HCT116 (cell line): Measurements from ENCODE around the gene OTULINL. TPM values are rescaled to one million over a fixed set of nuclear protein-coding genes. Genes with fewer than 3 reads are reported as not detected.

ENCODE experiments used
- ATAC-seq: fragments of 200-7000 bp; cut with Tn5 transposase; 2 replicates; pipeline ENCODE4 v1.9.1; 2020; ENCODE audit warnings: mild to moderate bottlenecking, moderate library complexity
- BruUV-seq: library from RNA; stranded (reverse); fragments of 400-500 nt; replicated peaks from 2 replicates; lab custom pipeline; 2021; lab: Mats Ljungman, UMichigan
- CTCF ChIA-PET: fragments of 300-600 bp; sonication (Branson Sonifier 250); formaldehyde crosslinking; loops from one replicate; lab custom pipeline; 2021; ENCODE audit warnings: antibody characterized with exemption; lab: Charles Lee
- POLR2A ChIA-PET: fragments of 300-600, 350-600 bp; sonication (Branson Sonifier 250); formaldehyde crosslinking; loops from one replicate; lab custom pipeline; 2021; ENCODE audit warnings: antibody characterized with exemption; lab: Charles Lee
- RAD21 ChIA-PET, 2 experiments: fragments of 300-600 bp; sonication (Branson Sonifier 250); formaldehyde crosslinking; loops; one replicate each; lab custom pipeline; 2023; ENCODE audit warnings: low total read pairs in 2 of 2; ENCODE audit not compliant: uncharacterized antibody in 2 of 2, unreplicated experiment in 2 of 2, low non-redundant PET in 1 of 2; lab: Charles Lee
- DNase-seq: peaks from one replicate; pipeline ENCODE4 v3.0.0-alpha.2; 2010; ENCODE audit warnings: low read depth, low spot score
- H2AFZ ChIP-seq: fragments of 200-600 bp; shearing (Covaris generic), sonication (generic); 2 replicates; pipeline ENCODE4 v1.6.1; 2017; ENCODE audit warnings: low read depth, mixed run types, mixed read lengths, antibody characterized with exemption, low read length; ENCODE audit not compliant: poor library complexity, severe bottlenecking
- H3K27ac ChIP-seq: 2 replicates; pipeline ENCODE4 v1.5.1; 2012; ENCODE audit warnings: low read depth, low read length
- H3K27me3 ChIP-seq: fragments of 200-600 bp; sonication (generic); 2 replicates; pipeline ENCODE4 v1.6.1; 2016; ENCODE audit warnings: mixed run types, low read length, mixed read lengths; ENCODE audit not compliant: insufficient read depth
- H3K36me3 ChIP-seq, 2 experiments: fragments of 200-500 bp in 1 of 2; fragments of 200-600 bp in 1 of 2; sonication (Bioruptor generic) in 1 of 2; sonication (generic) in 1 of 2; 2 replicates each; pipeline versions ENCODE4 v1.5.1 to v1.6.1; 2014 to 2016; ENCODE audit warnings: low read length in 2 of 2, inconsistent platforms in 1 of 2, mixed read lengths in 1 of 2, mixed run types in 1 of 2; ENCODE audit not compliant: insufficient read depth in 2 of 2, control insufficient read depth in 1 of 2
- H3K4me1 ChIP-seq, 2 experiments: fragments of 200-600 bp in 1 of 2; sonication (generic) in 1 of 2; 2 replicates each; pipeline versions ENCODE4 v1.5.1 to v1.6.1; 2012 to 2017; ENCODE audit warnings: low read length in 2 of 2, inconsistent platforms in 1 of 2, mild to moderate bottlenecking in 1 of 2, mixed read lengths in 1 of 2, mixed run types in 1 of 2, moderate library complexity in 1 of 2; ENCODE audit not compliant: insufficient read depth in 2 of 2, control insufficient read depth in 1 of 2
- H3K4me2 ChIP-seq: fragments of 200-600 bp; sonication (generic); 2 replicates; pipeline ENCODE4 v1.6.1; 2017; ENCODE audit warnings: mixed run types, low read length, mixed read lengths
- H3K4me3 ChIP-seq, 2 experiments: fragments of 200-600 bp in 1 of 2; sonication (generic) in 1 of 2; replicated peaks in 1 of 2; 2 replicates each; pipeline ENCODE4 v1.5.1; 2011 to 2016; ENCODE audit warnings: low read length in 2 of 2, control low read depth in 1 of 2, low read depth in 1 of 2, mild to moderate bottlenecking in 1 of 2, mixed read lengths in 1 of 2, mixed run types in 1 of 2
- H3K79me2 ChIP-seq: fragments of 200-600 bp; sonication (generic); 2 replicates; pipeline ENCODE4 v1.6.1; 2017; ENCODE audit warnings: mild to moderate bottlenecking, mixed run types, low read length, moderate library complexity, mixed read lengths; ENCODE audit not compliant: insufficient read depth
- H3K9ac ChIP-seq: fragments of 200-600 bp; sonication (generic); 2 replicates; pipeline ENCODE4 v1.6.1; 2016; ENCODE audit warnings: low read length, mixed read lengths
- H3K9me2 ChIP-seq: fragments of 200-600 bp; sonication (generic), shearing (Covaris generic); 2 replicates; pipeline ENCODE4 v1.6.1; 2017; ENCODE audit warnings: mixed run types, mild to moderate bottlenecking, moderate library complexity; ENCODE audit not compliant: insufficient read depth
- H3K9me3 ChIP-seq, 2 experiments: fragments of 200-500 bp in 1 of 2; fragments of 200-600 bp in 1 of 2; sonication (Bioruptor generic) in 1 of 2; sonication (generic) in 1 of 2; 2 replicates each; pipeline ENCODE4 v1.6.1; 2014 to 2017; ENCODE audit warnings: low read length in 2 of 2, mixed read lengths in 2 of 2, inconsistent platforms in 1 of 2, low read depth in 1 of 2, mild to moderate bottlenecking in 1 of 2, mixed run types in 1 of 2, moderate library complexity in 1 of 2; ENCODE audit not compliant: control insufficient read depth in 1 of 2, insufficient read depth in 1 of 2
- H4K20me1 ChIP-seq: fragments of 200-600 bp; sonication (generic), shearing (Covaris generic); 2 replicates; pipeline ENCODE4 v1.6.1; 2017; ENCODE audit warnings: mixed run types, mild to moderate bottlenecking, moderate library complexity; ENCODE audit not compliant: insufficient read depth
- CBX3 ChIP-seq: IDR thresholded peaks from 2 replicates; pipeline ENCODE4 v1.6.1; 2012; ENCODE audit warnings: low read depth
- EZH2 ChIP-seq: fragments of 200-600 bp; sonication (generic); IDR thresholded peaks from 2 replicates; pipeline ENCODE4 v1.6.1; 2017; ENCODE audit warnings: antibody characterized with exemption, mixed run types
- POLR2AphosphoS5 ChIP-seq: IDR thresholded peaks from 2 replicates; pipeline ENCODE4 v1.6.1; 2011; ENCODE audit warnings: mild to moderate bottlenecking, low read depth, low read length, moderate library complexity
- RAD21 ChIP-seq: IDR thresholded peaks from 2 replicates; pipeline ENCODE4 v1.6.1; 2012; ENCODE audit warnings: low read depth, mild to moderate bottlenecking
- SRF ChIP-seq: IDR thresholded peaks from 2 replicates; pipeline ENCODE4 v1.6.1; 2012; ENCODE audit warnings: low read depth
- TCF7L2 ChIP-seq: IDR thresholded peaks from 2 replicates; pipeline ENCODE4 v1.7.0; 2011; ENCODE audit warnings: borderline replicate concordance, inconsistent platforms; ENCODE audit not compliant: insufficient read depth, insufficient read length; ENCODE audit errors: extremely low read depth
- YY1 ChIP-seq: IDR thresholded peaks from 2 replicates; pipeline ENCODE4 v1.6.1; 2011; ENCODE audit warnings: low read length, low read depth, moderate library complexity, mild to moderate bottlenecking; ENCODE audit not compliant: insufficient replicate concordance; ENCODE audit errors: extremely low read depth
- intact Hi-C: fragments of 100-400 bp; cut with micrococcal nuclease; formaldehyde crosslinking; loops from 2 replicates; pipeline ENCODE4 v1.10.0; 2022
- total RNA-seq: library from RNA; stranded (reverse); gene quantifications from one replicate; pipeline ENCODE4 v1.2.1, GENCODE V29; 2021; ENCODE audit not compliant: unreplicated experiment
- TF ChIP-seq, protein P1 (sequence below): IDR thresholded peaks from 2 replicates; pipeline ENCODE4 v1.6.1; 2012; ENCODE audit warnings: low read depth
- TF ChIP-seq, protein P2 (sequence below), 3 experiments: fragments of 200-600 bp in 1 of 3; sonication (generic) in 1 of 3; IDR thresholded peaks in 2 of 3; conservative IDR thresholded peaks in 1 of 3; 2 replicates each; pipeline ENCODE4 v1.5.1; 2012 to 2017; ENCODE audit warnings: low read depth in 2 of 3, low read length in 2 of 3, antibody characterized with exemption in 1 of 3, borderline replicate concordance in 1 of 3, control low read depth in 1 of 3, mild to moderate bottlenecking in 1 of 3, mixed read lengths in 1 of 3, mixed run types in 1 of 3, moderate library complexity in 1 of 3; ENCODE audit not compliant: insufficient read depth in 1 of 3
- TF ChIP-seq, protein P3 (sequence below): IDR thresholded peaks from 2 replicates; pipeline ENCODE4 v1.6.1; 2012
- TF ChIP-seq, protein P4 (sequence below): IDR thresholded peaks from 2 replicates; pipeline ENCODE4 v1.6.1; 2012

Gene OTULINL
- total RNA-seq, 1 experiment from 2014 or later: 8.8 TPM

DNA sequence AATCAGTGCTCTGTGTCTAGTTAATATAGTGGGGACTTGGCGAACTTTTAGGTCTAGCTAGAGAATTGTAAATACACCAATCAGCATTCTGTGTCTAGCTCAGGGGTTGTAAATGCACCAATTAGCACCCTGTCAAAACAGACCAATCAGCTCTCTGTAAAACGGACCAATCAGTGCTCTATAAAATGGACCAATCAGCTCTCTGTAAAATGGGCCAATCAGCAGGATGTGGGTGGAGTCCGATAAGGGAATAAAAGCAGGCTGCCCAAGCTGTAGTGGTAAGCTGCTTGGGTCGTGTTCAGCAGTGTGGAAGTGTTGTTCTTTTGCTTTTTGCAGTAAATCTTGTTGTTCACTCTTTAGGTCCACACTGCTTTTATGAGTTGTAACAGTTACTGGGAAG, 3.6 kb upstream of the OTULINL start:
- no peak overlapping the region for H3K27ac ChIP-seq
- H3K36me3 ChIP-seq: no peaks in the 10 kb centered on the region
- BruUV-seq: no TSS peak
- CTCF ChIA-PET: no interaction called here
- no peaks in the 10 kb centered on the region for H3K27me3 ChIP-seq
- ATAC-seq (no peak), DNase-seq (no peak)
- POLR2A ChIA-PET: no interaction called here
- no peak overlapping the region for H3K9ac ChIP-seq
- TF ChIP-seq, protein P1, sequence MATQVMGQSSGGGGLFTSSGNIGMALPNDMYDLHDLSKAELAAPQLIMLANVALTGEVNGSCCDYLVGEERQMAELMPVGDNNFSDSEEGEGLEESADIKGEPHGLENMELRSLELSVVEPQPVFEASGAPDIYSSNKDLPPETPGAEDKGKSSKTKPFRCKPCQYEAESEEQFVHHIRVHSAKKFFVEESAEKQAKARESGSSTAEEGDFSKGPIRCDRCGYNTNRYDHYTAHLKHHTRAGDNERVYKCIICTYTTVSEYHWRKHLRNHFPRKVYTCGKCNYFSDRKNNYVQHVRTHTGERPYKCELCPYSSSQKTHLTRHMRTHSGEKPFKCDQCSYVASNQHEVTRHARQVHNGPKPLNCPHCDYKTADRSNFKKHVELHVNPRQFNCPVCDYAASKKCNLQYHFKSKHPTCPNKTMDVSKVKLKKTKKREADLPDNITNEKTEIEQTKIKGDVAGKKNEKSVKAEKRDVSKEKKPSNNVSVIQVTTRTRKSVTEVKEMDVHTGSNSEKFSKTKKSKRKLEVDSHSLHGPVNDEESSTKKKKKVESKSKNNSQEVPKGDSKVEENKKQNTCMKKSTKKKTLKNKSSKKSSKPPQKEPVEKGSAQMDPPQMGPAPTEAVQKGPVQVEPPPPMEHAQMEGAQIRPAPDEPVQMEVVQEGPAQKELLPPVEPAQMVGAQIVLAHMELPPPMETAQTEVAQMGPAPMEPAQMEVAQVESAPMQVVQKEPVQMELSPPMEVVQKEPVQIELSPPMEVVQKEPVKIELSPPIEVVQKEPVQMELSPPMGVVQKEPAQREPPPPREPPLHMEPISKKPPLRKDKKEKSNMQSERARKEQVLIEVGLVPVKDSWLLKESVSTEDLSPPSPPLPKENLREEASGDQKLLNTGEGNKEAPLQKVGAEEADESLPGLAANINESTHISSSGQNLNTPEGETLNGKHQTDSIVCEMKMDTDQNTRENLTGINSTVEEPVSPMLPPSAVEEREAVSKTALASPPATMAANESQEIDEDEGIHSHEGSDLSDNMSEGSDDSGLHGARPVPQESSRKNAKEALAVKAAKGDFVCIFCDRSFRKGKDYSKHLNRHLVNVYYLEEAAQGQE: no peak
- no peak for TF ChIP-seq EZH2
- no peak for TF ChIP-seq YY1
- no peak for TF ChIP-seq POLR2AphosphoS5
- TF ChIP-seq CBX3: no peak
- TF ChIP-seq, all 23 proteins: peak for 0
- no peak overlapping the region for H2AFZ ChIP-seq
- no peaks in the 10 kb centered on the region for H4K20me1 ChIP-seq
- H3K79me2 ChIP-seq: no peaks in the 10 kb centered on the region
- no peak overlapping the region for H3K4me3 ChIP-seq
- RAD21 ChIA-PET: no interaction called here
- H3K9me2 ChIP-seq: no peaks in the 10 kb centered on the region
- intact Hi-C loops: no loop called here
- no peaks in the 10 kb centered on the region for H3K9me3 ChIP-seq
- peaks cover 3 to 12% of the 10 kb centered on the region in 2 experiments; a peak in 2 of 4 replicates for H3K4me1 ChIP-seq
- H3K4me2 ChIP-seq: no peak overlapping the region

DNA sequence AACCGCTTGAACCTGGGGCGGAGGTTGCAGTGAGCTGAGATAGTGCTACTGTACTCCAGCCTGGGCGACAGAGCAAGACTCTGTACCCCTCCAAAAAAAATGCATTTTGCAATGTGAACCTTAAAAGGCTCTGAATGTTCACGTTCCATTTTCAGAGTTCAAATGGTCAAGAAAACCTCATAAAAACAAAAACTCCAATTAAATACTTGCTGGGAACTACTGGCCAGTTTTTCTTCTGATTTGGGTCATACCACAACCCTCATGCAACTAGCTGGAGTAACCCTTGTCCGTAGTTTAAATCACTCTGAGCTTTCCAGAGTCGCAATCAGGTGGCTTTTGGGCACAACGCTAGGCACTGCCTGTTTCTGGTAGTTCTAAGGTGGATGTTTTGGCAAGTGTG, 2.3 kb upstream of the OTULINL start:
- H3K9me3 ChIP-seq: no peaks in the 10 kb centered on the region
- no peaks in the 10 kb centered on the region for H3K27me3 ChIP-seq
- no peaks in the 10 kb centered on the region for H3K79me2 ChIP-seq
- no peak for DNase-seq
- H3K4me1 ChIP-seq: peaks cover 3 to 12% of the 10 kb centered on the region in 2 experiments; a peak in 2 of 4 replicates
- ChIA-PET CTCF (no interaction called here), POLR2A (no interaction called here), RAD21 (no interaction called here)
- no peak for TF ChIP-seq RAD21
- TF ChIP-seq TCF7L2: no peak
- TF ChIP-seq EZH2: no peak
- TF ChIP-seq, protein P2, sequence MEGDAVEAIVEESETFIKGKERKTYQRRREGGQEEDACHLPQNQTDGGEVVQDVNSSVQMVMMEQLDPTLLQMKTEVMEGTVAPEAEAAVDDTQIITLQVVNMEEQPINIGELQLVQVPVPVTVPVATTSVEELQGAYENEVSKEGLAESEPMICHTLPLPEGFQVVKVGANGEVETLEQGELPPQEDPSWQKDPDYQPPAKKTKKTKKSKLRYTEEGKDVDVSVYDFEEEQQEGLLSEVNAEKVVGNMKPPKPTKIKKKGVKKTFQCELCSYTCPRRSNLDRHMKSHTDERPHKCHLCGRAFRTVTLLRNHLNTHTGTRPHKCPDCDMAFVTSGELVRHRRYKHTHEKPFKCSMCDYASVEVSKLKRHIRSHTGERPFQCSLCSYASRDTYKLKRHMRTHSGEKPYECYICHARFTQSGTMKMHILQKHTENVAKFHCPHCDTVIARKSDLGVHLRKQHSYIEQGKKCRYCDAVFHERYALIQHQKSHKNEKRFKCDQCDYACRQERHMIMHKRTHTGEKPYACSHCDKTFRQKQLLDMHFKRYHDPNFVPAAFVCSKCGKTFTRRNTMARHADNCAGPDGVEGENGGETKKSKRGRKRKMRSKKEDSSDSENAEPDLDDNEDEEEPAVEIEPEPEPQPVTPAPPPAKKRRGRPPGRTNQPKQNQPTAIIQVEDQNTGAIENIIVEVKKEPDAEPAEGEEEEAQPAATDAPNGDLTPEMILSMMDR (IDR thresholded peaks at IDR 0.05 in 2 of 3, conservative IDR thresholded peaks at IDR 0.05 in 1 of 3; ENCODE audit: borderline replicate concordance in 1 of 3, insufficient read depth in 1 of 3, low read depth in 2 of 3, low read length in 2 of 3): no peak
- TF ChIP-seq, protein P3, sequence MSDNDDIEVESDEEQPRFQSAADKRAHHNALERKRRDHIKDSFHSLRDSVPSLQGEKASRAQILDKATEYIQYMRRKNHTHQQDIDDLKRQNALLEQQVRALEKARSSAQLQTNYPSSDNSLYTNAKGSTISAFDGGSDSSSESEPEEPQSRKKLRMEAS: no peak
- TF ChIP-seq SRF: no peak
- TF ChIP-seq, protein P4, sequence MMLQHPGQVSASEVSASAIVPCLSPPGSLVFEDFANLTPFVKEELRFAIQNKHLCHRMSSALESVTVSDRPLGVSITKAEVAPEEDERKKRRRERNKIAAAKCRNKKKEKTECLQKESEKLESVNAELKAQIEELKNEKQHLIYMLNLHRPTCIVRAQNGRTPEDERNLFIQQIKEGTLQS: no peak
- no peak overlapping the region for H2AFZ ChIP-seq
- intact Hi-C loops: no loop called here
- no peak overlapping the region for H3K4me3 ChIP-seq
- no peak overlapping the region for H3K4me2 ChIP-seq
- no peak overlapping the region for H3K9ac ChIP-seq
- H3K36me3 ChIP-seq: no peaks in the 10 kb centered on the region
- no peak for ATAC-seq
- H4K20me1 ChIP-seq: no peaks in the 10 kb centered on the region
- no peak overlapping the region for H3K27ac ChIP-seq
- BruUV-seq: no TSS peak
- H3K9me2 ChIP-seq: no peaks in the 10 kb centered on the region
